GM12864 (cell line): ENCODE results near the gene EFHC1.

ENCODE experiments used
- DNase-seq: peaks from one replicate; pipeline ENCODE4 v3.0.0-alpha.2; 2011; ENCODE audit warnings: low read depth
- H3K4me3 ChIP-seq: 2 replicates; pipeline ENCODE4 v1.5.1; 2011; ENCODE audit warnings: mild to moderate bottlenecking, low read depth, low read length, control low read depth
- CTCF ChIP-seq: IDR thresholded peaks from 2 replicates; pipeline ENCODE4 v1.5.1; 2011; ENCODE audit warnings: low read depth, mild to moderate bottlenecking, moderate library complexity, low read length, control low read depth, inconsistent platforms; ENCODE audit errors: missing control alignments

The EFHC1 gene

GRCh38 chr6:52502306-52503029 lies 82.3 kb downstream of the EFHC1 start:
- no peak for DNase-seq
- no peak for TF ChIP-seq CTCF
- no peak overlapping the region for H3K4me3 ChIP-seq

DNA sequence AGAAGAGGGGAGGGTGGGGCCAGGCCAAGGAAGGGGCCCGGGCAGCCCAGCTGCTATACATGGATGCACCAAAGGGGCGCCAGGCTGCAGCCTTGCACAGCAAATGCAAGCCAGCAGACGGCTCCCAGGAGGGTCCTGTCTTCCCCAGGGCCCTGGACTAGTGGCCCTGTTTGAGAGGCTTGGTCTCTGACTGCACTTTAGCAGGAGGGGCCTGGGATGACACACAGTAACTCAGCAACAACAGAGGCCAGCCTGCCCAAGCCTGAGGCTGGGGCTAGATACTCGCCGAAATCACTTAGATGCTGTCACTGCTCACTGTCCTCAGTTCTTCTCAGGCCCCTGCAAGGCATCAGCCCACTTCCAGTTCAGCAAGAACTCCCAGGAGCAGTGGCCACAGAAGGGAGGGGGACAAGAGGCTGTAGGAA lies 83.2 kb downstream of the EFHC1 start:
- H3K4me3 ChIP-seq = no peak overlapping the region

GRCh38 chr6:52503851-52504781 lies 84.0 kb downstream of the EFHC1 start:
- H3K4me3 ChIP-seq = no peak overlapping the region
- no peak for TF ChIP-seq CTCF
- DNase-seq = no peak

More for the DNA sequence above, 83.2 kb downstream of the EFHC1 start:
- TF ChIP-seq CTCF = no peak
- DNase-seq = no peak

- no peak overlapping the region for H3K4me3 ChIP-seq
- TF ChIP-seq CTCF = no peak
Observed at GRCh38 chr6:52504782-52505136, 84.6 kb downstream of the EFHC1 start.

DNA sequence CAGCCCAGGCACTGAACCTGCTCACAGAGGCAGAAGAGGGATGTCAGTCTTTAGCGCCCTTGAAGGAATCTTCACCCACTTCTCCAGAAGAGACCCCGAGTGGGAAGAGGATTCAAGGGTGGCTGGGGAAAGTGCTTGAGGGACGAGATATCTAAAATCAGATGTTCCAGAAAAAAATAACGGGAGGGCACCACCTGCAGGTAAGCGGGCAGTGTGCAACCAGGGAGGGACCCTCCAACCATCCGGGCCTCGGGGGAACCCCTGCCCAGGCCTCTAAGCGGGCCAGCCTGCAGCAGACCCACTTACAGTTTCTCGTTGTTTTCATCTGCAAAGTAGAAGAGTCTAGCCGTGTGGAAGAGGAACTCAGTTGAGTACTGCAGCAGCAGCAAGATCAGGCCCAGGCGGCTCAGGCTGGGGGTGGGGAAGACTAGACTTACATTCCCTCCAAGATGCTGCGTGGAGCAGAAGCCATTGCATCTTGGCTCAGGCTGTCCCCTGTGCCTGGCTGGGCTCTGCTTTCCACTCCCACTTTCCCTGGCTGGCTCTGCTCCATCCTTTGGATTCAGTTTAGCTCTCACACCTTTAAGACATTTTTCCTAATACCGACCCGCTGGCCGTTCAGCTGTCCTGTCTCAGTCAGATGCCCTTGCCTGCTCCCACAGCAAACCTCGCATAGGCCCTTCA lies 85.7 kb downstream of the EFHC1 start:
- DNase-seq = no peak
- peak; percentile 47 for TF ChIP-seq CTCF
- H3K4me3 ChIP-seq = no peak overlapping the region

More at GRCh38 chr6:52504782-52505136, 84.6 kb downstream of the EFHC1 start:
- no peak for DNase-seq

GRCh38 chr6:52506476-52506875 lies 86.3 kb downstream of the EFHC1 start:
- no peak overlapping the region for H3K4me3 ChIP-seq
- TF ChIP-seq CTCF = no peak
- no peak for DNase-seq
